Stimulated activated CD8-positive, alpha-beta memory T cell treated with anti-CD3 and anti-CD28 coated beads, Interleukin-12 subunit alpha, Interleukin-12 subunit beta, amount 100 ng/mL, for 4 hours (primary cell): ENCODE measurements around the gene BRD1.

Experiments used
- DNase-seq: peaks from one replicate; pipeline ENCODE4 v3.0.0-alpha.2; 2020; ENCODE audit warnings: low read depth

BRD1 gene

GRCh38 chr22:49751966-49752597, 75.6 kb downstream of the BRD1 start:
- no peak for DNase-seq

GRCh38 chr22:49751318-49751965, 76.2 kb downstream of the BRD1 start:
- no peak for DNase-seq

GRCh38 chr22:49749885-49750510, 77.7 kb downstream of the BRD1 start:
- no peak for DNase-seq

- DNase-seq, result no peak
Observed at GRCh38 chr22:49749227-49749626, 78.4 kb downstream of the BRD1 start.

GRCh38 chr22:49748514-49748913, 79.2 kb downstream of the BRD1 start:
- DNase-seq, result no peak

GRCh38 chr22:49747716-49748115, 80.0 kb downstream of the BRD1 start:
- no peak for DNase-seq

- no peak for DNase-seq
Observed at GRCh38 chr22:49747130-49747529, 80.5 kb downstream of the BRD1 start.

- DNase-seq, result no peak
Observed at GRCh38 chr22:49746065-49746464, 81.6 kb downstream of the BRD1 start.

- DNase-seq, result no peak
Observed at GRCh38 chr22:49740242-49740641, 87.4 kb downstream of the BRD1 start.

- no peak for DNase-seq
Observed at GRCh38 chr22:49739138-49739537, 88.5 kb downstream of the BRD1 start.

GRCh38 chr22:49738566-49738965, 89.1 kb downstream of the BRD1 start:
- DNase-seq, result no peak

GRCh38 chr22:49738006-49738405, 89.7 kb downstream of the BRD1 start:
- no peak for DNase-seq

GRCh38 chr22:49737101-49737551, 90.5 kb downstream of the BRD1 start:
- DNase-seq, result no peak

GRCh38 chr22:49736538-49736937, 91.1 kb downstream of the BRD1 start:
- DNase-seq, result no peak

GRCh38 chr22:49735901-49736421, 91.7 kb downstream of the BRD1 start:
- DNase-seq, result no peak

- no peak for DNase-seq
Observed at GRCh38 chr22:49735411-49735900, 92.2 kb downstream of the BRD1 start.

- DNase-seq, result no peak
Observed at GRCh38 chr22:49734882-49735281, 92.8 kb downstream of the BRD1 start.

GRCh38 chr22:49734390-49734789, 93.3 kb downstream of the BRD1 start:
- no peak for DNase-seq

- no peak for DNase-seq
Observed at GRCh38 chr22:49733631-49734030, 94.0 kb downstream of the BRD1 start.

GRCh38 chr22:49730656-49731055, 97.0 kb downstream of the BRD1 start:
- DNase-seq, result no peak

GRCh38 chr22:49728570-49729271, 99.0 kb downstream of the BRD1 start:
- DNase-seq, result no peak

- no peak for DNase-seq
Observed at GRCh38 chr22:49727881-49728569, 99.6 kb downstream of the BRD1 start.
